ENCODE measurements around the gene SURF6.

SURF6 gene

GRCh38 chr9:133370685-133371084, 34.7 kb upstream of the SURF6 start:
- Histone ChIP-seq H3K9ac (no peak overlapping the region), H4K20me1 (ENCODE audit: insufficient read depth) (0 out of 2 replicates have a peak, but pooled peaks cover 3% of the 10 kb centered on the region), H3K36me3 (ENCODE audit: insufficient read depth) (0 out of 2 replicates have a peak, but pooled peaks cover 3% of the 10 kb centered on the region), H3K79me2 (ENCODE audit: insufficient read depth, low read depth) (peaks cover 95% of the 10 kb centered on the region), H3K27me3 (ENCODE audit: insufficient read depth, low read depth) (no peaks in the 10 kb centered on the region), H3K4me2 (no peak overlapping the region), H3K4me1 (ENCODE audit: low read depth, poor library complexity, severe bottlenecking) (peaks cover 10% of the 10 kb centered on the region), H2AFZ (ENCODE audit: low read depth) (no peak overlapping the region), H3K4me3 (IDR thresholded peaks at IDR 0.05; ENCODE audit: insufficient read depth, low read depth, low read length) (no peak overlapping the region), H3K27ac (no peak overlapping the region)
- no peak for TF ChIP-seq CTCF (conservative IDR thresholded peaks at IDR 0.05; ENCODE audit: low read depth, low read length)

- 0 out of 2 replicates have a peak, but pooled peaks cover 3% of the 10 kb centered on the region for H4K20me1 ChIP-seq (ENCODE audit: insufficient read depth)
- TF ChIP-seq CTCF (conservative IDR thresholded peaks at IDR 0.05; ENCODE audit: low read depth, low read length) = no peak
- peaks cover 3% of the 10 kb centered on the region; the same call in 1 of the 2 replicates for H3K36me3 ChIP-seq (ENCODE audit: insufficient read depth)
- H3K27ac ChIP-seq = no peak overlapping the region
- H3K4me3 ChIP-seq (IDR thresholded peaks at IDR 0.05; ENCODE audit: insufficient read depth, low read depth, low read length) = no peak overlapping the region
- no peaks in the 10 kb centered on the region for H3K27me3 ChIP-seq (ENCODE audit: insufficient read depth, low read depth)
- H3K4me1 ChIP-seq (ENCODE audit: low read depth, poor library complexity, severe bottlenecking) = peaks cover 10% of the 10 kb centered on the region
- peaks cover 87% of the 10 kb centered on the region for H3K79me2 ChIP-seq (ENCODE audit: insufficient read depth, low read depth)
- no peak overlapping the region for H3K4me2 ChIP-seq
- H3K9ac ChIP-seq = no peak overlapping the region
- H2AFZ ChIP-seq (ENCODE audit: low read depth) = no peak overlapping the region
Measured at GRCh38 chr9:133369933-133370332, 33.9 kb upstream of the SURF6 start.

DNA sequence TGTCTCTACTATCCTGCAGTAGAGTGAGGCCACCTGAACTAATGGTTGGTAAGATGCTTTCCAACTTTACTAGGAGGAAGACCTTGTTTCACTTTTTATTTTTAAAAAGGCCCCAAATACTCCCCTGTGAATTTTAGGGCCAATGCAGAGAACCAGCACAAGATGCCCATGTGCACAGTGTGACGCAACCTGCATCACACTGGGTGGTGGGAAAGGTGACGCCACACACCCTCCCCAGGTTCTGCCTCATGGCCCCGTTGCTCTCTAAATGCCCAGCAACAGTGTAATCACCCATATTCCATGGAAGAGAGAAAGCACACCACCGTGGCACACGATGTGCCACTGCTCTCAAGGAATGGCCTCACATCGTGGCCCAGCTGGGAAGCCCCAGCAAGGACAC, 33.4 kb upstream of the SURF6 start:
- TF ChIP-seq CTCF (conservative IDR thresholded peaks at IDR 0.05; ENCODE audit: low read depth, low read length) = no peak
- Histone ChIP-seq H3K9ac (no peak overlapping the region), H3K27ac (no peak overlapping the region), H2AFZ (ENCODE audit: low read depth) (no peak overlapping the region), H3K4me3 (IDR thresholded peaks at IDR 0.05; ENCODE audit: insufficient read depth, low read depth, low read length) (no peak overlapping the region), H3K4me2 (no peak overlapping the region), H3K79me2 (ENCODE audit: insufficient read depth, low read depth) (peaks cover 82% of the 10 kb centered on the region), H3K27me3 (ENCODE audit: insufficient read depth, low read depth) (no peaks in the 10 kb centered on the region), H4K20me1 (ENCODE audit: insufficient read depth) (0 out of 2 replicates have a peak, but pooled peaks cover 3% of the 10 kb centered on the region), H3K4me1 (ENCODE audit: low read depth, poor library complexity, severe bottlenecking) (peaks cover 7% of the 10 kb centered on the region), H3K36me3 (ENCODE audit: insufficient read depth) (peaks cover 3% of the 10 kb centered on the region; the same call in 1 of the 2 replicates)

DNA sequence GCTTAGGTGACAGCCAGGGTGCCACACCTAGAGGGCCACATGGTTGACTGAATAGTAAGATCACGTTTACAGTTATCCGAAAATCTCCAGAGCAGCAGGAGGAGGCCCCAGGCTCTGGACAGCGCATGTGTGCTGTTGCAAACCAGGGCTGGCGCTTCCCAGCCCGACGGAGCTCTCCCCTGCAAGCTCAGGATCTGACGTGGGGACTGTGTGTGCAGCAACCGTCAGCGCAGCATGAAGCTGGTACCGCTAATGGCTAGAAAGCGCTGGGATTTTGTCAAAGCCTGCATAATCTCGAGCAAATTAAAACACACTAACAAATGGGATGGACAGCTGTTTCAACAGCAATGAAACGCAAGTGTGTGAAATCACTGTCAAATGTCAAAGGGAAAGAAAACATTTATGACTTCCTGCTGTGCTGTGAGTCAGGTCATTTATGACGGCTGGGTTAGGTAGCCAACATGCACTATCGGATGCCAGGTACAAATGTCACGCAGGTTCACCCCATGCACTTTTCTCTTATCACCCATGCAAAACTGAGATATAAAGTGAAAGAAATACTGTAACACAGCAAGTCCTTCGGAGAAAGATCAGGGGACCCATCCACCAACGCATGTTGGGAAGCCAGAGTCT, 32.4 kb upstream of the SURF6 start:
- no peak overlapping the region for H3K9ac ChIP-seq
- H2AFZ ChIP-seq (ENCODE audit: low read depth) = no peak overlapping the region
- peaks cover 72% of the 10 kb centered on the region for H3K79me2 ChIP-seq (ENCODE audit: insufficient read depth, low read depth)
- no peak for TF ChIP-seq CTCF (conservative IDR thresholded peaks at IDR 0.05; ENCODE audit: low read depth, low read length)
- H3K4me1 ChIP-seq (ENCODE audit: low read depth, poor library complexity, severe bottlenecking) = no peaks in the 10 kb centered on the region
- peaks cover 3% of the 10 kb centered on the region; the same call in 1 of the 2 replicates for H3K36me3 ChIP-seq (ENCODE audit: insufficient read depth)
- H4K20me1 ChIP-seq (ENCODE audit: insufficient read depth) = 0 out of 2 replicates have a peak, but pooled peaks cover 3% of the 10 kb centered on the region
- no peak overlapping the region for H3K27ac ChIP-seq
- no peak overlapping the region for H3K4me2 ChIP-seq
- H3K4me3 ChIP-seq (IDR thresholded peaks at IDR 0.05; ENCODE audit: insufficient read depth, low read depth, low read length) = no peak overlapping the region
- H3K27me3 ChIP-seq (ENCODE audit: insufficient read depth, low read depth) = no peaks in the 10 kb centered on the region

Data from KMS-11 (cell line).